A172 (cell line): Measurements from ENCODE around the gene CD109. TPM values are rescaled to one million over a fixed set of nuclear protein-coding genes. Genes with fewer than 3 reads are reported as not detected.
"Not testable (repeated sequence)": the region's sequence is repeated elsewhere in the genome, so short reads cannot be mapped to it uniquely, and the experiment has no call there.

Experiments used
- DNase-seq: peaks from one replicate; pipeline ENCODE4 v3.0.0-alpha.2; 2015; ENCODE audit warnings: low spot score
- total RNA-seq: library from RNA; depleted of rRNA; stranded (reverse); fragments of >200 nt; shearing (Covaris generic); gene quantifications from 2 replicates; pipeline ENCODE4 v1.2.3, GENCODE V29; 2014

The CD109 gene
- total RNA-seq, 1 experiment from 2014 or later, result 24.3 TPM

DNA sequence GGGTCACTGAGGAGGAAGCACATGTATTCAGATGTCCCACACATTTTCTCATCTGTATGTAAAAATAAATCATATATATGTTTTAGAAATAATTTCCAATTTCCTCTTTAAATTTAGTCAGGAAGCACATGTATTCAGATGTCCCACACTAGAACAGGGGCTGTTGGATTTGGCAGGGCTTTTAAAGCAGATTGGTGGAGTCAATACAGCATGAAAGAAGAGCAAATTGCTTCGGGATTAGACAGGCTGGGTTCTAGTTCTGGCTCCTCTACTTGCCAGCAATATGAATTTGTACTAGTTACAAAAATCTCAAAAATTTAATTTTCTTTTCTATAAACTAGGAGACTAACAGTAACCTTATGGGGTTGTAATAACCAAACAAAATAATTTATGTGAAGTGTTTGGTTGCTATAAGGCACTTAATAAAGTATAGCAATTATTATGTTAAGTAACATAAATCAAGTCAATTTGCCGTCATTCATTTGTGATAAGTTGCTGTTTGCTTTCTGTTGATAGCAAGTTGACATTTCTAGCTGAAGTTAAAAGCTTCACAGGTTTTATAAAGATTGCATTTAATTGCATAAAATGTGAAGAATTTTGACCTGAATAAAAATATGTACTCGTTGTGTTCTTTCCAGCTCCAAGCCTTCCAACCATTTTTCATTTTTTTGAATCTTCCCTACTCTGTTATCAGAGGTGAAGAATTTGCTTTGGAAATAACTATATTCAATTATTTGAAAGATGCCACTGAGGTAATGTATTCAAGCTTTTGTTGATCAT lies 88.9 kb downstream of the CD109 start:
- no peak for DNase-seq

DNA sequence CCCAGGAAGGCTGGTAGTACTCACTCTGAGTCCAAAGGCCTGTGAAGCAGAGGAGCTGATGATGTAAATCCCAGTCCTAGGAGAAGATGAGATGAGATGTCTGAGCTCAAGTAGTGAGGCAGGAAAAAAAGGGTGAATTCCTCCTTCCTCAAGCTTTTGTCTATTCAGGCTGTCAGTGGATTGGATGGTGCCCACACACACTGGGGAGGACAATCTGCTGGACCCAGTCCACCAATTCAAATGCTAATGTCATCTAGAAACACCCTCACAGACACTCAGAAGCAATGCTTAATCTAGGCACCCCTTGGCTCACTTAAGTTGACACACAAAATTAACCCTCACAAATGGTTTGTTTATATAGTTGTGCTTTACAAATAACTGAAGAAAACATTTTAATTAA lies 94.6 kb downstream of the CD109 start:
- no peak for DNase-seq

DNA sequence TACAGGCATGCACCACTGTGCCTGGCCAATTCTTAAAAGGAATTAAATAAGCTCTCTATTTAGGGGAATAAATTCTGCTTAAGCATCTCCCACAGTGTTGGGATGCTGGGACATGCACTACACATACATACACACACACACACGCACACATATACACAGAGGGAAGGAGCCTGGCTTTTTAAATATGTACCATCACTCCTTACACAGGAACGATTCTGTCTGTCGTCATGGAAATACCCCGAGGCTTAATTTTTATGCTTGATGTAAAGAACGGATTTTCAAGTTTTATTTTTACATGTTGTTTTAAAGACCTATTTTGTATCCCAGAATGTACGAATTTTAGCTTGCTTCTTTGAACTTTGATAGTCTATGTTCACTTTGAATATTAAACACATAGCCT lies 95.3 kb downstream of the CD109 start:
- no peak for DNase-seq

- no peak for DNase-seq
Measured at GRCh38 chr6:73792738-73793137, 96.7 kb downstream of the CD109 start.

DNA sequence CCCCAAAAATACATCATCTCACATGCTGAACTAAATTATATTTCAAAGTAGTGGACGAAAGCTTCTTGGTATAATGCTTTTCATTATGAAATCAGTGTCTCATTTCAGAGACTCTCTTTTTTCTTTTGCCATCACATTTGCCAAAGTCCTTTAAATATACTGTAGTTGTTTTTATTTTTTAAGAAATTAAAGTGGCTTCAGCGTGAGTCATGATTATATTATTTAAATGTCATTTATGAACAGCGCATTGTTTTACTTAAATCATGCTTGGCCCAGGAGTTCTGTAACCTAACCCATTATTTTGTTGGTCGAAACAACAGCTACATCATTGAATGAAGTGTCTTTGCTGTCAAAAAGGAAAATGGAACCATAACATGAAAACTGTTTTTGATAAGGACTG lies 100.9 kb downstream of the CD109 start:
- DNase-seq, result no peak

DNA sequence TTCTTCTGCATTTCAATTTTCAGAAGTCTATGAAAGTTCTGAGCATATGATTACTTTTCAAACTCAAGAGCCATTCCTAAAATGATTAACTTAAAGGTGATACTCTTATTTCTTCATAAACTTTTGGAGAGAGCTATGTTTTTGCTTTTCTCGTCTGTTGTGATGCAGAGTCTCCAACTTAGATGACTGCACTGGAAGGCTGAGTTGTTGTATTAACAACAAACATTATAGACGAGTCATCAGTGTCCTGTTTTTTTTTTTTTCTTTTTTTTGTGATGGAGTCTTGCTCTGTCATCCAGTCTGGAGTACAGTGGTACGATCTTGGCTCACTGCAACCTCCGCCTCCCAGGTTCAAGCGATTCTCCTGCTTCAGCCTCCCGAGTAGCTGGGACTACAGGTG lies 101.9 kb downstream of the CD109 start:
- no peak for DNase-seq

- peak; percentile 85 for DNase-seq
Measured at GRCh38 chr6:73798592-73798991, 102.6 kb downstream of the CD109 start.

GRCh38 chr6:73800997-73801396 lies 105.0 kb downstream of the CD109 start:
- no peak for DNase-seq

DNA sequence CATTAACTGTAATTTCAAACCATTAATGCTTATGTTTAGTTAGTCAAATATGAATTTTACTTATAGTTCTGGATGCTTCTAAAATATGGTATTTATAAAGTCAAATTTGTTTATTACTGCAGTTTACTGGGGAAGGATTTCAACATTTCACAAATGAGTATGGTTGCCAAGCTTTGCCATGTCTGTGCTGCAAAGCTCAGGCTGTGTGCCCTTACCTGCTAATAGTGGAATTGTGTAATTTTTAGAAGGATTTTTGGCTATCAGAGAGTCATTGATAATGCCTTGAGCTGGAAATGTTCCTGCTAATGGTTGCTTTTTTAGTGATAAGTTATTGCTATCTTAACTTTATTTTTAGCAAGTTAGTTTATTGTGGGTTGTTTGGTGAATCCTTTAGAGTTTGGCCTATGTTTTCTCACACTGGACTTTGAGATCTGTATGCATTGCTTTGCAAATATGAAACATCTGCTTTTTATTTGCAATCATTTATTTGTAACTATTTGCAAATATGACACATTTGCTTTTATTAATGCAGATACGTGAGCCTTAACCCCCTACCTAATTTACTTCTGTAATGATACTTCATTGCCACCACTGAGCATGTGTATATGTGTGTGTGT lies 105.8 kb downstream of the CD109 start:
- DNase-seq, result no peak

GRCh38 chr6:73802366-73802765 lies 106.4 kb downstream of the CD109 start:
- DNase-seq, result no peak

- DNase-seq, result peak; percentile 73
Measured at GRCh38 chr6:73803562-73804241, 107.7 kb downstream of the CD109 start.

- not testable (repeated sequence) for DNase-seq
Measured at GRCh38 chr6:73805221-73805620, 109.2 kb downstream of the CD109 start.

- not testable (repeated sequence) for DNase-seq
Measured at GRCh38 chr6:73805982-73806381, 110.0 kb downstream of the CD109 start.

GRCh38 chr6:73811706-73812105 lies 115.7 kb downstream of the CD109 start:
- DNase-seq, result no peak

DNA sequence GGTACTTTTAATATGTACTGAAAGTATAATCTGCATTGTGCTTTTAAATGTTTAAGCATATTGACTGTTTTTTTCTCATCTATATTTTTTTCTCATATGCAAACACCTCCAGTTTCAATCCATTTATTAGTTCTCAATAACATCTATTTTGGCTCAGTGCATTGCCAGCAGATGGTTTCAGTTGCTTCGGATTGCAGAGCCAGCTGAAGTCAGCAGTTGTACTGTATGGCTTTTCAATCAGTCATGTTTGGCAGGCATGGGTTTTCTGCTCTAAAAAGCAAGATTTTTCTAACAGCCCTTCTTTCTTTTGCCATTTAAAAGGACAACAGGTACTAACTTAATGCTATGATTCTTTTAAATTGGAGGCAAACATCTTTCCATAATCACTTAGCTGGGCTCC lies 121.2 kb downstream of the CD109 start:
- DNase-seq, result no peak

DNA sequence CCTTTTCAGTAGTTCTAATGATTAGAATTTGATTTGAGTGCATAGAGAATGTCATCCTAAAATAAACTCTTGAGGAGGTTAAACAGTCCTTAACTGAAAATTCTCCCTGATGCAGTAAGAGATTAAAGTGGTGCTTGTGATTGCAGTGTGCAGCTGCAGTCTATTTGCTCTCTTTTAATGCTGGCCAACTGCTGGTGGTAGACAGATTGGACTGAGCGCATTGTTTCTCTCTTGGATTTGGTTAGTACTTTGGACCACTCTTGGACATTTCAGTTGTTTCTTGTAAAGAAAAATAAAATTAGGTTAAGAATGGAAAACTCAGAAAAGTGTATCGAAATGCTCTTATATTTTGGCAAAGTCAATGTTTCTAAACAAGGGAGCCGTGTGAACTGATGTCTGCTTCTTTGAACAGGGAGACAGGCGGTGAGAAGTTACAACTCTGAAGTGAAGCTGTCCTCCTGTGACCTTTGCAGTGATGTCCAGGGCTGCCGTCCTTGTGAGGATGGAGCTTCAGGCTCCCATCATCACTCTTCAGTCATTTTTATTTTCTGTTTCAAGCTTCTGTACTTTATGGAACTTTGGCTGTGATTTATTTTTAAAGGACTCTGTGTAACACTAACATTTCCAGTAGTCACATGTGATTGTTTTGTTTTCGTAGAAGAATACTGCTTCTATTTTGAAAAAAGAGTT lies 127.2 kb downstream of the CD109 start:
- DNase-seq, result no peak

- no peak for DNase-seq
Measured at GRCh38 chr6:73823832-73824231, 127.8 kb downstream of the CD109 start.

GRCh38 chr6:73826571-73826970 lies 130.6 kb downstream of the CD109 start:
- no peak for DNase-seq

- no peak for DNase-seq
Measured at GRCh38 chr6:73830119-73830518, 134.1 kb downstream of the CD109 start.

DNA sequence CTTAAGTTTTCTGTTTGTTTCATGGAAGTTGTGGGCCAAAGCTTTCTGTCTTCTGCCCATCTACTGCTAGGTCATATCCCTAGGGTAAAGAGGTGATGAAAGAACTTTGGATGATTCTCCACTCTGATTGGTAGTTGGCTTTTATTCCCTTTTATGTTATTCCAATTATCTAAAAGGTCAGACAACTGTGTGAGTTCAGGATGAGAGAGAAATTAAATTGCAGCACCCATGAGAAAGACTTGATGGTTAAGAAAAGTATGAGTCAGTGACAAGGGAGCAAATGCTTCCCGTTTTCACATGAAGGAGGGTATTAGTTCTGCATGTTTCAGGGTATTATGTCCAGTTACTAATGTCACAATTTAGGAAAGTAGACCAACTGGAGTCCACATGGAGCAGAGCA lies 136.3 kb downstream of the CD109 start:
- DNase-seq, result no peak

GRCh38 chr6:73844696-73845095 lies 148.7 kb downstream of the CD109 start:
- not testable (repeated sequence) for DNase-seq

DNA sequence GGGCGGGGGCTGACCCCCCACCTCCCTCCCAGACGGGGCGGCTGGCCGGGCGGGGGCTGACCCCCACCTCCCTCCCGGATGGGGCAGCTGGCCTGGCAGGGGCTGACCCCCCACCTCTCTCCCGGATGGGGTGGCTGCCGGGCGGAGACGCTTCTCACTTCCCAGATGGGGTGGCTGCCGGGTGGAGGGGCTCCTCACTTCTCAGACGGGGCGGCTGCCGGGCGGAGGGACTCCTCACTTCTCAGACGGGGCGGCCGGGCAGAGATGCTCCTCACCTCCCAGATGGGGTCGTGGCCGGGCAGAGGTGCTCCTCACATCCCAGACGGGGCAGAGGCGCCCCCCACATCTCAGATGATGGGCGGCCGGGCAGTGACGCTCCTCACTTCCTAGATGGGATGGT lies 155.0 kb downstream of the CD109 start:
- DNase-seq, result not testable (repeated sequence)
